Activated T-helper 17 cell treated with anti-CD3 and anti-CD28 coated beads, Interleukin-2, amount 50 U/mL, for 72 hours (primary cell): ENCODE measurements around the gene PDCD4. TPM values are rescaled to one million over a fixed set of nuclear protein-coding genes. Genes with fewer than 3 reads are reported as not detected.
A peak's percentile ranks its signal among the peaks of the same experiment; 100 is the strongest.

Source experiments
- ATAC-seq: fragments of 150-1000 bp; cut with Tn5 transposase; replicated peaks from 2 replicates; pipeline ENCODE4 v1.10.0; 2021; ENCODE audit warnings: mild to moderate bottlenecking, moderate library complexity
- H3K27ac Mint-ChIP-seq: one replicate; pipeline ENCODE4 v1.8.0; 2022; ENCODE audit warnings: mixed read lengths
- H3K27me3 Mint-ChIP-seq: one replicate; pipeline ENCODE4 v1.8.0; 2022; ENCODE audit warnings: mixed read lengths
- H3K36me3 Mint-ChIP-seq: one replicate; pipeline ENCODE4 v1.8.0; 2022; ENCODE audit warnings: low read depth, mild to moderate bottlenecking, mixed read lengths
- H3K4me1 Mint-ChIP-seq: one replicate; pipeline ENCODE4 v1.8.0; 2022; ENCODE audit warnings: mixed read lengths
- H3K4me3 Mint-ChIP-seq: one replicate; pipeline ENCODE4 v1.8.0; 2022; ENCODE audit warnings: mild to moderate bottlenecking, mixed read lengths
- H3K9me3 Mint-ChIP-seq: one replicate; pipeline ENCODE4 v1.8.0; 2022; ENCODE audit warnings: mixed read lengths
- total RNA-seq, 2 donors: library from RNA; stranded (reverse); gene quantifications; one replicate each; pipeline ENCODE4 v1.2.3, GENCODE V29; 2022

The PDCD4 gene
- total RNA-seq, 2 donors from 2014 or later, result 59.0 to 140 TPM

DNA sequence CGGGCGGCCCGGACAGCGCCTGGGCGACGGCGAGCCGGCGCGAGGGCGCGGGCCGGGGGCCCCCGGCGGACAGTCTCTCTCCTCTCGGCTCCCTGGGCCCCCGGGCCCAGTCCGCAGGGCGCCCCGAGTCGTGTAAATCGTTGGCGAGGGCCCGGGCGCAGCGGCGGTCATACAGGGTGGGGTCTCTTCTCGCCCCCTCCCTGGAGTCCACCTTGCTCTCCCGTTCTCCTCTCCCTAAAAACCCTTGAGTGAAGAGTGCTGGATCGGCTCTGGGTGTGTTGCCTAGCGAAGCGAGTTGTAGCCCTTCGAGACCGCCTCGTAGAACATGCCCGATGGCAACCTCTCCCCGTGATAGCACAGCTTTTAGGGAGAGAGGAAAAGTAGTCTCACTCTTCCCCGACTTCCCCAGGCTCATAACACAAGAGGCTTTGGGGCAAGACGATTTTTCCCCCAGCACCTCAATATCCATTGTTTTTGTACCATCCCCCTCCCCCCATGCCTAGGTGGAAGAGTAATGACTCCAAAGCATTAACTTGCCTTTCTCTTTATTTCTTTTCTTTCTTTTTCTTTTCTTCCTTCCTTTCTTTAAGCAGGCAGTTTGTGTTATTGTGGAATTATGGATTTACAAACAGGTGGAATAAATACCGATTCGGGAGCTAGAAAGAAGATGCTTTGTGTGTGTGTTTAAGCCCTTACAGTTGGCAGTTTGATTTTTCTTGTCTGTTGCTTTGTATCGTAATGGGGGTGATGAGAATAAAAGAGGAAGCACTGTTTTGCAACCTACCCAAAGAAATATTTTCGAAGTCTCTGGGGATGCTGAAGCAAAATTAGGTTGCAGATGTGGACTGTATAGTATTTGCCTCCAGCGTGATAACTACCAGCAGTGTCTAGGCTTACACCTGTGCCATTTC lies 48.5 kb downstream of the PDCD4 start:
- H3K36me3 Mint-ChIP-seq, result peaks cover 40% of the 10 kb centered on the region
- H3K4me3 Mint-ChIP-seq, result peak overlapping the region; percentile 95
- peak overlapping the region; percentile 98 for H3K27ac Mint-ChIP-seq
- ATAC-seq, result no peak
- H3K9me3 Mint-ChIP-seq, result no peaks in the 10 kb centered on the region
- no peaks in the 10 kb centered on the region for H3K27me3 Mint-ChIP-seq
- peaks cover 29% of the 10 kb centered on the region for H3K4me1 Mint-ChIP-seq

GRCh38 chr10:110923856-110924493 lies 52.2 kb downstream of the PDCD4 start:
- Mint-ChIP-seq H3K27me3 (no peaks in the 10 kb centered on the region), H3K9me3 (no peaks in the 10 kb centered on the region), H3K4me3 (peak overlapping the region; percentile 20), H3K36me3 (peaks cover 10% of the 10 kb centered on the region), H3K27ac (peak overlapping the region; percentile 14), H3K4me1 (peaks cover 18% of the 10 kb centered on the region)
- ATAC-seq, result no peak

DNA sequence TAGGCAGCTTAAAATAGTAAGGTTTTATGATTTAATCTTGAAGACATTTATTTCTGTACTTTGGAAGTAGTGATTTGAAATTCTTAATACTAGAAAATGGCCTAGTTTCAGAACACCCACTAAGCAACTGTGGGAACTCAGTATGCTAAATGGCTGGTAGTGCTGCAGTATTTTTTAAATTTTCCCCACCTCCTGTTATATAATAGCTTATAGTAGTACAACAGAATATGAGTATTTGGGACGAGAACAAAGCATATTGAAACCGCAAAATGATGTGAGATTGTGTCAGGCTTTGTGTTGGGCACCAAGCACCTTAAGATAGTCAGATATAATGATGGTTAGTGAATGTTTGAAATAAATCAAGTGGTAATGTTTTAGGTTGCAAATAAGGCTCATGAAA lies 55.7 kb downstream of the PDCD4 start:
- ATAC-seq, result peak; percentile 63
- H3K4me1 Mint-ChIP-seq, result peaks cover 12% of the 10 kb centered on the region
- no peaks in the 10 kb centered on the region for H3K36me3 Mint-ChIP-seq
- H3K27ac Mint-ChIP-seq, result no peak overlapping the region
- H3K9me3 Mint-ChIP-seq, result no peaks in the 10 kb centered on the region
- no peak overlapping the region for H3K4me3 Mint-ChIP-seq
- no peaks in the 10 kb centered on the region for H3K27me3 Mint-ChIP-seq

- no peak for ATAC-seq
- Mint-ChIP-seq H3K27ac (no peak overlapping the region), H3K27me3 (no peaks in the 10 kb centered on the region), H3K36me3 (peaks cover 8% of the 10 kb centered on the region), H3K9me3 (no peaks in the 10 kb centered on the region), H3K4me3 (no peak overlapping the region), H3K4me1 (no peaks in the 10 kb centered on the region)
Measured at GRCh38 chr10:110931769-110932381, 60.1 kb downstream of the PDCD4 start.

- no peaks in the 10 kb centered on the region for H3K27me3 Mint-ChIP-seq
- H3K9me3 Mint-ChIP-seq, result no peaks in the 10 kb centered on the region
- ATAC-seq, result no peak
- H3K36me3 Mint-ChIP-seq, result peaks cover 15% of the 10 kb centered on the region
- no peak overlapping the region for H3K27ac Mint-ChIP-seq
- H3K4me1 Mint-ChIP-seq, result no peaks in the 10 kb centered on the region
- no peak overlapping the region for H3K4me3 Mint-ChIP-seq
Measured at GRCh38 chr10:110932505-110933180, 60.9 kb downstream of the PDCD4 start.

DNA sequence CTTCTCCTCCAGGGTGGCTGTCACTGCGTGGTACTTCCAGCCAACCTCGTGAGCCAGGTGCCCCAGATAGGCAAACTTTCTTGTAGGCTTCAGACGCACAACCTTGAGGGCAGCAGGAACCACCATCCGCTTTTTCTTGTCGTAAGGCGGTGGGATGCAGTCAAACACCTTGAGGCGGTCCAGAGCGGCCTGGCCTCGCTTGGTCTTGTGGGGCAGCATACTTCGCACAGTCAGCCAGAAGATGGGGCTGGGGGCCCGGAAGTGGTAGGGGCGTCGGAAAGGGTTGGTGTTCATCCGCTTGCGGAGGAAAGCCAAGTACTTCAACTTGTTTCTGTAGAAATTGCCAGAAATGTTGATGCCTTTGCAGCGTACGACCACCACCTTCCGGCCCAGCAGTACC lies 65.0 kb downstream of the PDCD4 start:
- no peak for ATAC-seq
- Mint-ChIP-seq H3K36me3 (peaks cover 30% of the 10 kb centered on the region), H3K27ac (no peak overlapping the region), H3K27me3 (no peaks in the 10 kb centered on the region), H3K4me3 (no peak overlapping the region), H3K9me3 (no peaks in the 10 kb centered on the region), H3K4me1 (no peaks in the 10 kb centered on the region)

DNA sequence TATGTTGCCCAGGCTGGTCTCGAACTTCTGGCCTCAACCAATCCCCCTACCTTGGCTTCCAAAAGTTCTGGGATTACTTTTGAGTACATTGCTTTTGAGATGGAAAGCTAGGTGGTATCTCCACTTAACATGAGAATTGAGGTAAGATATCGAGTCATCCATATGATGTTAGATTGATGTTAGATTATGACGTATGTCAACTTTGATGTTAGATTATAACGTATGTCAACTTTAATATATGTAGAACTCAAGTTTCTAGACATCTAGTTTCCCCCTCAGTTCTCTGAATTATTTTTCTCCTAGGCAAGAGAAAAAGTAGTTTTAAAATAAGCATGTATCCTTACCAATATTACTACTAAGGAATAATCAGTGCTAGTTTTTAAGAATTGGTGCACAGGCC lies 67.7 kb downstream of the PDCD4 start:
- no peaks in the 10 kb centered on the region for H3K9me3 Mint-ChIP-seq

GRCh38 chr10:110944792-110945396 lies 73.2 kb downstream of the PDCD4 start:
- H3K9me3 Mint-ChIP-seq, result peaks cover 4% of the 10 kb centered on the region
- no peak overlapping the region for H3K27ac Mint-ChIP-seq
- H3K4me3 Mint-ChIP-seq, result no peak overlapping the region
- peaks cover 61% of the 10 kb centered on the region for H3K36me3 Mint-ChIP-seq
- no peaks in the 10 kb centered on the region for H3K27me3 Mint-ChIP-seq
- peaks cover 29% of the 10 kb centered on the region for H3K4me1 Mint-ChIP-seq
- ATAC-seq, result no peak

More for the DNA sequence above, 67.7 kb downstream of the PDCD4 start:
- no peak for ATAC-seq
- Mint-ChIP-seq H3K4me1 (peaks cover 7% of the 10 kb centered on the region), H3K27ac (no peak overlapping the region), H3K27me3 (no peaks in the 10 kb centered on the region), H3K36me3 (peaks cover 56% of the 10 kb centered on the region), H3K4me3 (no peak overlapping the region)

DNA sequence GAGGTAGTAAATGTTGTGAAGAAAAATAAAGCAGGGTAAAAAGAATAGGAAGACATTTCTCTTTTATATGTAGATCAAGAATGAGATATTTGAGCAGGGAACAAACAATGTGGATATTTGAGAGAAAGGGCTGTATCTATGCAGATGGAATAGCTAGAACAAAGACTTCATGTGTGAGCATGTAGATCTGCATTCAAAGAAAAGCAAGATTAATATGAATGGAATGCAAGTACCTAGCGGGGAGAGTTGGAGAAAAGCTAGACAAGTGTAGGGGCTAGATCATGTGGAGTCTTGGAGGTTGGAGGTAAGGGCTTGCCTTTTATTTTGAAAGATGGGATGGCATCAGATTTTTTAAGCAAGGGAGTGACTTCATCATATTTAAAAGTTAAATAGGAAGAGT lies 74.8 kb downstream of the PDCD4 start:
- peaks cover 29% of the 10 kb centered on the region for H3K4me1 Mint-ChIP-seq
- no peak overlapping the region for H3K27ac Mint-ChIP-seq
- peaks cover 60% of the 10 kb centered on the region for H3K36me3 Mint-ChIP-seq
- peaks cover 4% of the 10 kb centered on the region for H3K9me3 Mint-ChIP-seq
- H3K4me3 Mint-ChIP-seq, result no peak overlapping the region
- ATAC-seq, result no peak
- H3K27me3 Mint-ChIP-seq, result no peaks in the 10 kb centered on the region

GRCh38 chr10:110947061-110947595 lies 75.4 kb downstream of the PDCD4 start:
- H3K36me3 Mint-ChIP-seq, result peaks cover 60% of the 10 kb centered on the region
- no peak for ATAC-seq
- peaks cover 4% of the 10 kb centered on the region for H3K9me3 Mint-ChIP-seq
- no peak overlapping the region for H3K27ac Mint-ChIP-seq
- H3K4me3 Mint-ChIP-seq, result no peak overlapping the region
- H3K4me1 Mint-ChIP-seq, result peaks cover 29% of the 10 kb centered on the region
- H3K27me3 Mint-ChIP-seq, result no peaks in the 10 kb centered on the region

Other genes with a start within 250 kb of the PDCD4 start
- gene RBM20, start 227.6 kb upstream of the PDCD4 start, total RNA-seq, result under 1 TPM in 1 of 2 donors, not detected in 1; 0.16 TPM
- gene BBIP1, start 47.3 kb downstream of the PDCD4 start, total RNA-seq, result 10 to 100 TPM; 24.1 to 40.0 TPM
- gene SHOC2, start 47.7 kb downstream of the PDCD4 start, total RNA-seq, result 10 to 100 TPM; 38.3 to 39.6 TPM
- not detected for gene ADRA2A, start 205.1 kb downstream of the PDCD4 start, total RNA-seq